K562 (cell line): ENCODE measurements around the gene ADK. TPM values are rescaled to one million over a fixed set of nuclear protein-coding genes. Genes with fewer than 3 reads are reported as not detected.

Experiments
- ATAC-seq: fragments of 200-7000 bp; cut with Tn5 transposase; 3 replicates; pipeline ENCODE4 v1.9.1; 2020; ENCODE audit warnings: moderate library complexity
- BruUV-seq: library from RNA; stranded (reverse); fragments of 400-500 nt; replicated peaks from 2 replicates; lab custom pipeline; 2021; lab: Mats Ljungman, UMichigan
- CTCF ChIA-PET: fragments of 300-600 bp; formaldehyde crosslinking; extraction: SDS; loops from one replicate; lab custom pipeline; 2021; ENCODE audit warnings: low intra/inter-chr PET ratio; lab: Yijun Ruan, JAX
- POLR2A ChIA-PET: fragments of 300-600, 350-650 bp; sonication (Branson Sonifier 250); formaldehyde crosslinking; extraction: SDS; loops from one replicate; lab custom pipeline; 2021; ENCODE audit warnings: antibody characterized with exemption, inconsistent platforms; lab: Yijun Ruan, JAX
- DNase-seq, 4 experiments: peaks; one replicate each; pipeline versions ENCODE4 v3.0.0 to v3.0.0-alpha.2; 2011 to 2018; ENCODE audit warnings: low spot score in 3 of 4, mixed read lengths in 3 of 4; ENCODE audit errors: extremely low read depth in 1 of 4
- FAIRE-seq: peaks from 2 replicates; lab custom pipeline; 2011; peaks lifted over from hg19 to GRCh38; lab: Jason Lieb, UNC
- H2AFZ ChIP-seq: 2 replicates; pipeline ENCODE4 v1.6.0; 2011; ENCODE audit warnings: low read depth, low read length, control low read depth, inconsistent platforms
- H3K27ac ChIP-seq: fragments of 200-600 bp; 3 replicates; pipeline ENCODE4 v1.8.0; 2011; ENCODE audit warnings: low read depth, mild to moderate bottlenecking, control low read depth, inconsistent platforms, low read length, moderate library complexity, mixed read lengths; ENCODE audit errors: extremely low read depth
- H3K27me3 ChIP-seq, 2 experiments: fragments of 300-600 bp in 1 of 2; 2 replicates in 1 of 2; 3 replicates in 1 of 2; pipeline versions ENCODE4 v1.6.0 to v1.8.0; 2011; ENCODE audit warnings: inconsistent platforms in 2 of 2, low read length in 2 of 2, mild to moderate bottlenecking in 1 of 2, mixed read lengths in 1 of 2, moderate library complexity in 1 of 2; ENCODE audit not compliant: control insufficient read depth in 2 of 2, insufficient read depth in 2 of 2
- H3K36me3 ChIP-seq: fragments of 300-600 bp; 3 replicates; pipeline ENCODE4 v1.8.0; 2011; ENCODE audit warnings: mild to moderate bottlenecking, low read length, inconsistent platforms; ENCODE audit not compliant: control insufficient read depth, insufficient read depth
- H3K4me1 ChIP-seq, 2 experiments: fragments of 200-600 bp in 1 of 2; replicated peaks in 1 of 2; 2 replicates in 1 of 2; 3 replicates in 1 of 2; pipeline versions ENCODE4 v1.5.1 to v1.8.0; 2011; ENCODE audit warnings: inconsistent platforms in 2 of 2, low read length in 2 of 2, mild to moderate bottlenecking in 1 of 2, mixed read lengths in 1 of 2, moderate library complexity in 1 of 2; ENCODE audit not compliant: control insufficient read depth in 2 of 2, insufficient read depth in 2 of 2
- H3K4me2 ChIP-seq: 2 replicates; pipeline ENCODE4 v1.6.1; 2011; ENCODE audit warnings: low read length, control low read depth, inconsistent platforms, mixed read lengths; ENCODE audit not compliant: insufficient read depth
- H3K4me3 ChIP-seq: fragments of 200-600 bp; sonication (generic), shearing (Covaris generic); 2 replicates; pipeline ENCODE4 v1.5.1; 2016; ENCODE audit warnings: control low read depth, inconsistent platforms
- H3K79me2 ChIP-seq: fragments of 200-600 bp; 3 replicates; pipeline ENCODE4 v1.8.0; 2011; ENCODE audit warnings: low read length, inconsistent platforms; ENCODE audit not compliant: control insufficient read depth, insufficient read depth
- H3K9ac ChIP-seq, 2 experiments: 2 replicates each; pipeline versions ENCODE4 v1.6.0 to v1.6.1; 2011; ENCODE audit warnings: low read depth in 2 of 2, low read length in 2 of 2, control low read depth in 1 of 2, inconsistent platforms in 1 of 2, mild to moderate bottlenecking in 1 of 2, mixed read lengths in 1 of 2; ENCODE audit not compliant: insufficient read depth in 1 of 2
- H3K9me1 ChIP-seq: one replicate; pipeline ENCODE4 v1.6.0; 2011; ENCODE audit warnings: inconsistent platforms, mild to moderate bottlenecking, low read length, moderate library complexity; ENCODE audit not compliant: control insufficient read depth, insufficient read depth
- H3K9me3 ChIP-seq: replicated peaks from 2 replicates; pipeline ENCODE4 v1.5.1; 2011; ENCODE audit warnings: low read depth, low read length, inconsistent platforms; ENCODE audit not compliant: control insufficient read depth, insufficient read depth
- H4K20me1 ChIP-seq: replicated peaks from 2 replicates; pipeline ENCODE4 v1.6.1; 2011; ENCODE audit warnings: low read length, inconsistent platforms, mixed read lengths; ENCODE audit not compliant: control insufficient read depth, insufficient read depth
- ARID1B ChIP-seq: fragments of 450-650 bp; IDR thresholded peaks from 2 replicates; pipeline ENCODE4 v1.6.1; 2016; ENCODE audit warnings: antibody characterized with exemption, mild to moderate bottlenecking, inconsistent platforms
- NCOA2 ChIP-seq, 2 experiments: fragments of 450-650 bp; IDR thresholded peaks; 2 replicates each; pipeline ENCODE4 v1.6.1; 2018; ENCODE audit warnings: mild to moderate bottlenecking in 2 of 2, moderate library complexity in 1 of 2; ENCODE audit not compliant: partially characterized antibody in 2 of 2
- PHB ChIP-seq: fragments of 250-450 bp; sonication (Bioruptor Pico); IDR thresholded peaks from 2 replicates; pipeline ENCODE4 v1.5.0; 2021
- POLR3A ChIP-seq: IDR thresholded peaks from 2 replicates; pipeline ENCODE4 v1.6.1; 2011; ENCODE audit warnings: borderline replicate concordance, mild to moderate bottlenecking, moderate library complexity; ENCODE audit not compliant: insufficient read length, insufficient read depth; ENCODE audit errors: extremely low read depth
- WGBS: fragments of 100-300 bp; shearing (Covaris generic); methylation state at CpG from one replicate; pipeline ENCODE4 v1.1.6; 2016; ENCODE audit warnings: low coverage, mixed read lengths; ENCODE audit not compliant: insufficient coverage; ENCODE audit errors: missing lambda C conversion rate; 5-methylcytosine and 5-hydroxymethylcytosine counted together
- in situ Hi-C: fragments of 300-500 bp; cut with MboI; formaldehyde crosslinking; loops from 4 replicates; pipeline ENCODE4 v1.15.0; 2018; ENCODE audit warnings: inconsistent platforms, mixed read lengths
- intact Hi-C: fragments of 100-400 bp; cut with micrococcal nuclease; formaldehyde crosslinking; loops from 2 replicates; pipeline ENCODE4 v1.14.2; 2022
- polyA plus RNA-seq, 8 experiments: library from polyadenylated mRNA; depleted of rRNA in 4 of 8; stranded (reverse) in 5 of 8; unstranded in 3 of 8; fragments of >200 nt; fragmentation: Nextera tagmentation in 2 of 8; fragmentation: Illumina TruSeq in 1 of 8; extraction: Ambion mirVana in 2 of 8; extraction: Trizol in 1 of 8; gene quantifications; 2 replicates each; pipeline versions ENCODE4 v1.2.1 to v1.2.3, GENCODE V29; 2011 to 2014; ENCODE audit warnings: inconsistent platforms in 1 of 8, missing spikeins in 1 of 8
- total RNA-seq, 7 experiments: library from RNA; depleted of rRNA in 6 of 7; stranded (reverse); fragments of >200 nt in 6 of 7; fragmentation: Illumina TruSeq in 2 of 7; extraction: Trizol in 2 of 7; gene quantifications; 2 replicates each; pipeline versions ENCODE4 v1.2.1 to v1.2.3, GENCODE V29; 2011 to 2021; ENCODE audit warnings: low replicate concordance in 1 of 7
- TF ChIP-seq, protein P1 (sequence below): fragments of 200-800 bp; sonication (Bioruptor generic); IDR thresholded peaks from 2 replicates; pipeline ENCODE4 v1.6.1; 2016; ENCODE audit warnings: missing genetic modification characterization, missing compliant biosample characterization
- TF ChIP-seq, protein P2 (sequence below), 2 experiments: fragments of 450-650 bp in 1 of 2; IDR thresholded peaks; 2 replicates each; pipeline ENCODE4 v1.6.1; 2011 to 2017; ENCODE audit warnings: low read depth in 2 of 2, antibody characterized with exemption in 1 of 2, borderline replicate concordance in 1 of 2, low read length in 1 of 2, mild to moderate bottlenecking in 1 of 2, mixed read lengths in 1 of 2; ENCODE audit not compliant: control insufficient read depth in 1 of 2

ADK gene
- total and polyA plus RNA-seq, 9 of the 15 experiments (the other 6 are each of a cell fraction or from before 2014, with no cell fraction given), result 54.2 to 97.8 (median 73.6) TPM

DNA sequence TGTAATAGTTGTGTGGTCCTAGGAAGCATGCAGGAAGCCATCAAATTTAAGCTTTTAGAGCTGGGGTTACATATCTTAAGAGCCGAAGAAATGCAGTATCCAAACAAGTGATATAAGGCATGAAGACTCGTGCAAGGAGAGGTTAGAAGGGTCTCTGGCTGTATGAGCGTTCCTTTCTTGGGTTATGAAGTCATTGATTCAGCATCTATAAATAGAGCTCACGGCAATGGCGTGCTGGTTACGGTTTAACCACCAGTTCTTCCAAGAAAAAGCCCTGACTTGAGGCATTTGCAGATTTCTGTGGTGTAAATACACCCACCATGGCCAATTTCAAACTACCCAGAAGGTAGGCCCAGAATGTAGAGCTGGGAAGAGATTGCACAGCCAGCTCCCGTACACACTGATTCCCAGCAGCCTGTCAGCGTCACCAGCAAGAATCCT is 603.4 kb downstream of the ADK start:
- in situ Hi-C loops (no loop called here), intact Hi-C loops (no loop called here)
- TF ChIP-seq ARID1B (no peak), PHB (CRISPR knock-in tag) (no peak), POLR3A (no peak), NCOA2 (IDR thresholded peaks at IDR 0.05; ENCODE audit: partially characterized antibody in 2 of 2) (no peak)
- TF ChIP-seq, protein P1, sequence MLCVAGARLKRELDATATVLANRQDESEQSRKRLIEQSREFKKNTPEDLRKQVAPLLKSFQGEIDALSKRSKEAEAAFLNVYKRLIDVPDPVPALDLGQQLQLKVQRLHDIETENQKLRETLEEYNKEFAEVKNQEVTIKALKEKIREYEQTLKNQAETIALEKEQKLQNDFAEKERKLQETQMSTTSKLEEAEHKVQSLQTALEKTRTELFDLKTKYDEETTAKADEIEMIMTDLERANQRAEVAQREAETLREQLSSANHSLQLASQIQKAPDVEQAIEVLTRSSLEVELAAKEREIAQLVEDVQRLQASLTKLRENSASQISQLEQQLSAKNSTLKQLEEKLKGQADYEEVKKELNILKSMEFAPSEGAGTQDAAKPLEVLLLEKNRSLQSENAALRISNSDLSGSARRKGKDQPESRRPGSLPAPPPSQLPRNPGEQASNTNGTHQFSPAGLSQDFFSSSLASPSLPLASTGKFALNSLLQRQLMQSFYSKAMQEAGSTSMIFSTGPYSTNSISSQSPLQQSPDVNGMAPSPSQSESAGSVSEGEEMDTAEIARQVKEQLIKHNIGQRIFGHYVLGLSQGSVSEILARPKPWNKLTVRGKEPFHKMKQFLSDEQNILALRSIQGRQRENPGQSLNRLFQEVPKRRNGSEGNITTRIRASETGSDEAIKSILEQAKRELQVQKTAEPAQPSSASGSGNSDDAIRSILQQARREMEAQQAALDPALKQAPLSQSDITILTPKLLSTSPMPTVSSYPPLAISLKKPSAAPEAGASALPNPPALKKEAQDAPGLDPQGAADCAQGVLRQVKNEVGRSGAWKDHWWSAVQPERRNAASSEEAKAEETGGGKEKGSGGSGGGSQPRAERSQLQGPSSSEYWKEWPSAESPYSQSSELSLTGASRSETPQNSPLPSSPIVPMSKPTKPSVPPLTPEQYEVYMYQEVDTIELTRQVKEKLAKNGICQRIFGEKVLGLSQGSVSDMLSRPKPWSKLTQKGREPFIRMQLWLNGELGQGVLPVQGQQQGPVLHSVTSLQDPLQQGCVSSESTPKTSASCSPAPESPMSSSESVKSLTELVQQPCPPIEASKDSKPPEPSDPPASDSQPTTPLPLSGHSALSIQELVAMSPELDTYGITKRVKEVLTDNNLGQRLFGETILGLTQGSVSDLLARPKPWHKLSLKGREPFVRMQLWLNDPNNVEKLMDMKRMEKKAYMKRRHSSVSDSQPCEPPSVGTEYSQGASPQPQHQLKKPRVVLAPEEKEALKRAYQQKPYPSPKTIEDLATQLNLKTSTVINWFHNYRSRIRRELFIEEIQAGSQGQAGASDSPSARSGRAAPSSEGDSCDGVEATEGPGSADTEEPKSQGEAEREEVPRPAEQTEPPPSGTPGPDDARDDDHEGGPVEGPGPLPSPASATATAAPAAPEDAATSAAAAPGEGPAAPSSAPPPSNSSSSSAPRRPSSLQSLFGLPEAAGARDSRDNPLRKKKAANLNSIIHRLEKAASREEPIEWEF (CRISPR knock-in tag), result no peak
- TF ChIP-seq, protein P2, sequence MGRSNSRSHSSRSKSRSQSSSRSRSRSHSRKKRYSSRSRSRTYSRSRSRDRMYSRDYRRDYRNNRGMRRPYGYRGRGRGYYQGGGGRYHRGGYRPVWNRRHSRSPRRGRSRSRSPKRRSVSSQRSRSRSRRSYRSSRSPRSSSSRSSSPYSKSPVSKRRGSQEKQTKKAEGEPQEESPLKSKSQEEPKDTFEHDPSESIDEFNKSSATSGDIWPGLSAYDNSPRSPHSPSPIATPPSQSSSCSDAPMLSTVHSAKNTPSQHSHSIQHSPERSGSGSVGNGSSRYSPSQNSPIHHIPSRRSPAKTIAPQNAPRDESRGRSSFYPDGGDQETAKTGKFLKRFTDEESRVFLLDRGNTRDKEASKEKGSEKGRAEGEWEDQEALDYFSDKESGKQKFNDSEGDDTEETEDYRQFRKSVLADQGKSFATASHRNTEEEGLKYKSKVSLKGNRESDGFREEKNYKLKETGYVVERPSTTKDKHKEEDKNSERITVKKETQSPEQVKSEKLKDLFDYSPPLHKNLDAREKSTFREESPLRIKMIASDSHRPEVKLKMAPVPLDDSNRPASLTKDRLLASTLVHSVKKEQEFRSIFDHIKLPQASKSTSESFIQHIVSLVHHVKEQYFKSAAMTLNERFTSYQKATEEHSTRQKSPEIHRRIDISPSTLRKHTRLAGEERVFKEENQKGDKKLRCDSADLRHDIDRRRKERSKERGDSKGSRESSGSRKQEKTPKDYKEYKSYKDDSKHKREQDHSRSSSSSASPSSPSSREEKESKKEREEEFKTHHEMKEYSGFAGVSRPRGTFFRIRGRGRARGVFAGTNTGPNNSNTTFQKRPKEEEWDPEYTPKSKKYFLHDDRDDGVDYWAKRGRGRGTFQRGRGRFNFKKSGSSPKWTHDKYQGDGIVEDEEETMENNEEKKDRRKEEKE (IDR thresholded peaks at IDR 0.05; ENCODE audit: borderline replicate concordance in 1 of 2, control insufficient read depth in 1 of 2, low read depth in 2 of 2, low read length in 1 of 2), result no peak
- Histone ChIP-seq H3K9me1 (no peaks in the 10 kb centered on the region), H3K36me3 (no peaks in the 10 kb centered on the region), H3K27me3 (peaks cover 30 to 59% of the 10 kb centered on the region in 2 experiments), H3K9ac (no peak overlapping the region), H3K4me2 (no peak overlapping the region), H3K27ac (no peak overlapping the region), H3K4me3 (no peak overlapping the region), H4K20me1 (no peaks in the 10 kb centered on the region), H3K9me3 (no peaks in the 10 kb centered on the region), H3K79me2 (no peaks in the 10 kb centered on the region), H3K4me1 (no peaks in the 10 kb centered on the region), H2AFZ (no peak overlapping the region)
- no TSS peak for BruUV-seq
- ChIA-PET POLR2A (interaction anchor here (1.2 kb wide), 1 partner anchor 11 kb away, joined by 4 read pairs; no protein-coding TSS in a partner anchor), CTCF (no interaction called here)
- no peak for ATAC-seq
- 18% methylated on average over 8 of the region's 8 CpGs for WGBS
- FAIRE-seq, result no peak
- DNase-seq, result no peak
